ENCODE measurements around the gene ZNF480.

Gene ZNF480

DNA sequence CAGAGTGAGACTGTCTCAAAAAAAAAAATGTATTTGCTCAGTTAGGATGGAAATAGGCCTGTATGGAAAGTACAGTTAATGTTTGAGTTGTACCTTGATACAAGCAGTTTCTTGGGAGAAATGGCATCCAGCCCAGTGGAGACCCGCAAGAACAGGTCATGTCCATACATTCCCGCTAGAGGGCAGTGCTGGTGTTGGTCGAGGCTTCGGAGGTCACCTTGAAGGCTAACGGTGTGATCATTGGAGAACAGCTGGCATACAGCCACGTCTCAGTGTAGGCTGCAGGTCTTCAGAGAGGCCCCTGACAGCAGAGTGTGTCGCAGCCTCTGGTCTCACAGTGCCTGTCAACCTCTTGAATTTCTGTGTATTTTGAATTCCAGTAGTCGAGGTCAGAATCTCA, 46.6 kb downstream of the ZNF480 start:
- DNase-seq, result peak; percentile 85

DNA sequence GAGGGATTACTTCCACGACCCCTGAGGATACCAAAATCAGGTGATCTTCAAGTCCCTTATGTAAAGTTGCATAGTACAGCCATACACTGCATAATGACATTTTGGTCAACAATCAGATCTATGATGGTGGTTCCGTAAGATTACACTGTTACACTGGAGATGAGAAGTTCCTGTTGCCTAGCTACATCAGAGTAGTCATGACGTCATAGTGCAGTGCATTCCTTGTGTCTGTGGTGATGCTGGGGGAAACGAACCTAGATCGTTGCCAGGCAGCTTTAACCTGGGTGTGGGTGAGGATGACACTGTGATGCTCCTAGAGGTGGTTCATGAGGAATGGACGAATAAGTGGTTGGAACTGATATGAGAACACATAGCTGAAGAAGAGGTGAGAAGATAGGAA, 48.2 kb downstream of the ZNF480 start:
- no peak for DNase-seq

DNA sequence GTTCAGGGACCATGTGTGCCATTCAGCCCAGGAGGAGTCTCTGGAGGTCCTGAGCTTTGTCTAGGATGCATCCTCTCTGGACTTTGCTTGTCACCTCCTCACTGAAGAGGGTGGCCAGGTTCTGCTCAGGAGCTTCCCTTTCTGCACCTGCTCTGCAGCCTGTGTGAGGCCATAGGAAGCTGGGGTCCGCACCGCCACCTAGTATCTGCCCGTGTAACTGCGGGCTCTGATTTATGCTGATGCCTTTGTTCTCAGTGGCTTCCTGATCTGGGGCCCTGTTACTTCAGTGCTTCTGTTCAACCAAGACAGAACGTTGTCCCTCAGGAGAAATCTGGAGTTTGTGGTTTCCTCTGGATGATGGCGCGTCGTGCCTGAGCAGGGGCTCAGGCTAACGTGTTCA, 54.5 kb downstream of the ZNF480 start:
- peak; percentile 41 for DNase-seq

DNA sequence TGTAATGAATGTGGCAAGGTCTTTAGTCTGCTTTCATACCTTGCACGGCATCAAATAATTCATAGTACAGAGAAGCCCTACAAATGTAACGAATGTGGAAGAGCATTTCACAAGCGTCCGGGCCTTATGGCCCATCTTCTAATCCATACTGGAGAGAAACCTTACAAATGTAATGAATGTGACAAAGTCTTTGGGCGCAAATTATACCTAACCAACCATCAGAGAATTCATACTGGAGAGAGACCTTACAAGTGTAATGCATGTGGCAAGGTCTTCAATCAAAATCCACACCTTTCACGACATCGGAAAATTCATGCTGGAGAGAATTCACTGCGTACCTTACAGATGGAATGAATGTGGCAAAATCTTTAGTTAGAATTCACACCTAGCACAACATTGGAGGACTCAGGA, 69.5 kb downstream of the ZNF480 start:
- no peak for DNase-seq

DNA sequence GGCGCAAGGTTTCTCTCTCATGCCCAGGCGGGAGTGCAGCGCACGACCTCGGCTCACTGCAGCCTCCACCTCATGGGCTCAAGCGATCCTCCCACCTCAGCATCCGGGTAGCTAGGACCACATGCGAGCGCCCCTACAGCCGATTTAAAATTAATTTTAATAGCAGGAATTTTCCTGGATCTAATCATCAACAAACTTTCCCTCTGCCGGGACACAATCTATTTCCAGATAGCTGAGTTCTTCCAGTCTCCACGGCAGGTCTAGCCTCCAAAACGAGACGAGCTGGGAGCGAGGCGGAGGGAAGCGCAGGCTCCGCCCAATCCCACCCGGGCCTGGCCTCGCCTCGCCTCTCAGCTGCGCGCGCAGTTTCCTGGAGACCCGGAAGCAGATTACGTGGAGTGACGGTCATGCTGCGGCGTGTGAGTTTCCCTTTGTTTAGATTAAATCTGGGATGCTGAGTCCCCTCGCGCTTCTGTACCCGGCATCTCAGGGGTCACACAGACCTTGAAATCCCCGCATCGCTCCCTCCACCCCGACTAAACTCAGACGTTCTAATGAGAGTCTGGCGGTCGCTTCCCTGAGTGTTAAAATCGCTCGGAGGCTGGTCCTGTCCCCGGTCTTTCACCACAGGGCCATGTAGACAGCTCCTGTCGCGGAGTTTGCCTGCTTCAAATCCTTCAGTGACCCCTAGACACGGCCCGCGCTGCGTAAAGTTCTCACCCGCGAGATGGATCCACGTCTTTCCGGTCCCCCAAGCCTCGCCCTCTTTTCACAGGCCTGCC, 72.8 kb downstream of the ZNF480 start, which contains the start of gene ZNF880:
TSS of gene ZNF880 (plus strand) at position 365 of the 782 bp plus-strand sequence. CDS start at position 408, 43 bp downstream.
- DNase-seq, result peak; percentile 90

DNA sequence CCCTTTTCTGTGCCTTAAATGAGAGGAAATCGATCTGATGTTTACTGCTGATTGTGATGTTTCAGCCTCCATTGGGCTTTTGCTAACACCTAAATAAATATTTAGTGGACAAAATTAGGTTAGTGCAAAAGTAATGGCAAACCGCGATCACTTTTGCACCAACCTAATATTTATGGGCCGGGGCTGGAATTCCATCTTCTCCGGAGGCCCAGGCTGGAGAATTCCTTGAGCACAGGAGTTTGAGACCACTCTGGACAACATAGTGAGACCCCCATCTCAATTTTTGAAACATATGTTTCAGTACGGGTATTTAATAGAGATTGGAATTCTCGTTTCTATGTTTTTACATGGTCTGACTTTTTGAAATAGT, 73.4 kb downstream of the ZNF480 start:
- no peak for DNase-seq

Measured in NCI-H146 (cell line).